Stimulated activated CD8-positive, alpha-beta memory T cell treated with anti-CD3 and anti-CD28 coated beads, Interleukin-12 subunit alpha, Interleukin-12 subunit beta, amount 100 ng/mL, for 4 hours (primary cell): ENCODE data around the gene LIN52.

ENCODE experiments used
- DNase-seq: peaks from one replicate; pipeline ENCODE4 v3.0.0-alpha.2; 2020; ENCODE audit warnings: low read depth

The LIN52 gene

GRCh38 chr14:74194506-74195274 lies 109.9 kb downstream of the LIN52 start:
- DNase-seq = no peak

GRCh38 chr14:74195623-74196022 lies 110.9 kb downstream of the LIN52 start:
- no peak for DNase-seq

GRCh38 chr14:74198441-74199234 lies 113.9 kb downstream of the LIN52 start:
- no peak for DNase-seq

- no peak for DNase-seq
Measured at GRCh38 chr14:74202113-74202512, 117.4 kb downstream of the LIN52 start.

- no peak for DNase-seq
Measured at GRCh38 chr14:74203639-74204038, 118.9 kb downstream of the LIN52 start.

GRCh38 chr14:74204491-74204890 lies 119.7 kb downstream of the LIN52 start:
- no peak for DNase-seq

GRCh38 chr14:74205882-74206281 lies 121.1 kb downstream of the LIN52 start:
- DNase-seq = no peak

GRCh38 chr14:74207943-74208342 lies 123.2 kb downstream of the LIN52 start:
- DNase-seq = no peak

- DNase-seq = no peak
Measured at GRCh38 chr14:74208642-74209041, 123.9 kb downstream of the LIN52 start.

- no peak for DNase-seq
Measured at GRCh38 chr14:74211945-74212580, 127.3 kb downstream of the LIN52 start.

GRCh38 chr14:74213907-74214803 lies 129.4 kb downstream of the LIN52 start:
- DNase-seq = no peak

- DNase-seq = no peak
Measured at GRCh38 chr14:74216671-74217070, 131.9 kb downstream of the LIN52 start.

- DNase-seq = peak; percentile 49
Measured at GRCh38 chr14:74217672-74218448, 133.1 kb downstream of the LIN52 start.

- DNase-seq = no peak
Measured at GRCh38 chr14:74218462-74218861, 133.7 kb downstream of the LIN52 start.

- no peak for DNase-seq
Measured at GRCh38 chr14:74219277-74220205, 134.8 kb downstream of the LIN52 start.

- DNase-seq = no peak
Measured at GRCh38 chr14:74220991-74221390, 136.2 kb downstream of the LIN52 start.

- no peak for DNase-seq
Measured at GRCh38 chr14:74221741-74222140, 137.0 kb downstream of the LIN52 start.

- no peak for DNase-seq
Measured at GRCh38 chr14:74223016-74223415, 138.3 kb downstream of the LIN52 start.

- DNase-seq = no peak
Measured at GRCh38 chr14:74231784-74232183, 147.0 kb downstream of the LIN52 start.

GRCh38 chr14:74235017-74235416 lies 150.3 kb downstream of the LIN52 start:
- DNase-seq = no peak
